ENCODE measurements around the gene PEX11B.

GRCh38 chr1:145958734-145959133 is 40.2 kb upstream of the PEX11B start:
- no peak for TF ChIP-seq CTCF (IDR thresholded peaks at IDR 0.05; ENCODE audit: borderline replicate concordance, extremely low read depth, low read length, poor library complexity, severe bottlenecking)
- no peak for TF ChIP-seq EZH2 (IDR thresholded peaks at IDR 0.05; ENCODE audit: borderline replicate concordance, low read depth, low read length, severe bottlenecking)

All from DND-41 (cell line).